GM18870 (cell line): Measurements from ENCODE around the gene HPCA.

ENCODE experiments used
- ATAC-seq: cut with Tn5 transposase; IDR thresholded peaks from one replicate; pipeline ENCODE4 v1.9.1; 2021; ENCODE audit warnings: moderate library complexity; ENCODE audit not compliant: unreplicated experiment

HPCA gene

GRCh38 chr1:32928285-32928684 lies 42.0 kb downstream of the HPCA start:
- ATAC-seq = no peak

GRCh38 chr1:32928715-32929114 lies 42.4 kb downstream of the HPCA start:
- ATAC-seq = no peak

DNA sequence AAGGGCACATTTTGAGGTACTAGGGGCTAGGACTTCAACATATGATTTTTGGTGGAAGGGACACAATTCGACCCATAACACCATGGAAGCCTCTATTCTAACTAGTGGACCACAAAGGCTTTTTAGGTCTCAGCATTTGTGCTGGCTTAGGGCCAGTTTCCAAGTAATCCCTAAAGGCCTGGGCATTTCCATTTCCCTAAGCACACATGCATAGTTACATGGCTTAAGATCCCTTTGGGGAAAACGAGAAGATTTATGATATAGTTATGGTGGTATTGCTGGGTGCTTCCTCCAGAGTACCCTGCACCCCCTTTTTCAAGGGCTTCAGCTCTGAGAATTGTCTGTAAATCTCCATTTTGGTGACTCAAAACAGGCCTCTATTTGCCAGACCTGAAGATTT lies 43.1 kb downstream of the HPCA start:
- no peak for ATAC-seq

DNA sequence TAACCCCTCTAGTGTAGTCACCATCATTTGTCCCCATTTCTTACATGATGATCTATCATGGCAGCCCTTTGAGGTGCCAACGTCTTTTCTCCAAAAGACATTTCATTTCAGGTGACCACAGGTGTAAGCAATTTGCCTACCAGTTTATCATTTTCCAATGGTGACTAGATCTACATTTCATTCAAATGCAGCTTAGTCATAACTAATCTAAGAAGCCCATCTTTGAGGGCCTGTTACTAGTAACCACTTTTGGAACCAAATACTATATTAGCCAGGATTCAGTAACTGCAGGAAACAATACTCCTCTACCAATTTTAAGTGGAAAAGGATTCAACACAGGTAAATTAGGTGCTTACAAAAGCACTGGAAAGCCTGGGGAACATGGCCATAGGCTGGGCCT lies 45.5 kb downstream of the HPCA start:
- ATAC-seq = no peak

DNA sequence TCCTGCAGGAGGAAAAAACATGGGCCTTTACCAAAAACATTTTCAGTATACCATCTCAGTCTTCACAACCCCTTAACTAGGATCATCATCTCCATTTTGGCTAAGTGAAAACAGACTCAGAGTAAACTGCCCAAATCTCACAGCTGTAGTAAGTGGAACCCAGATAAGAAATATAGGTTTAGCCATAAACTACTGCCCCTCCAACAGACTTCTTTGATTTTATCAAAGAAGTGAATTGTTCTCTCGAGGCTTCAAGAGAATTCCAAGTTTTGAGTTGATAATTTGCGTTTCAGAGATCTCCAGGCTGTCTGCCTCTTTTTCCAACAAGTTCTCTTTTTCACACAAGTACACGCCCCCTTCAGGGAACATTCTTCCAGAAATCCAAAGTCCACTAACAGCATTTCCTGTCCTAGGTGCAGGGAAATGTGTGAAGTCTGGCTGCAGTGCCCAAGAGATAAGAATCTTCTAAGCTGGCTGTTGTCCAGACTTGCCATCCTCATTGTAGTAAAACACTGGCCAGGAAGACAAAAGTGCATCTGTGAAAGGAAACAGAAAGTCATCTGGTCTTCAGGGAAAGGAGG lies 47.5 kb downstream of the HPCA start:
- no peak for ATAC-seq

- ATAC-seq = no peak
Measured at GRCh38 chr1:32934535-32934934, 48.2 kb downstream of the HPCA start.

- no peak for ATAC-seq
Measured at GRCh38 chr1:32937061-32937460, 50.8 kb downstream of the HPCA start.

GRCh38 chr1:32939655-32940371 lies 53.5 kb downstream of the HPCA start:
- no peak for ATAC-seq

DNA sequence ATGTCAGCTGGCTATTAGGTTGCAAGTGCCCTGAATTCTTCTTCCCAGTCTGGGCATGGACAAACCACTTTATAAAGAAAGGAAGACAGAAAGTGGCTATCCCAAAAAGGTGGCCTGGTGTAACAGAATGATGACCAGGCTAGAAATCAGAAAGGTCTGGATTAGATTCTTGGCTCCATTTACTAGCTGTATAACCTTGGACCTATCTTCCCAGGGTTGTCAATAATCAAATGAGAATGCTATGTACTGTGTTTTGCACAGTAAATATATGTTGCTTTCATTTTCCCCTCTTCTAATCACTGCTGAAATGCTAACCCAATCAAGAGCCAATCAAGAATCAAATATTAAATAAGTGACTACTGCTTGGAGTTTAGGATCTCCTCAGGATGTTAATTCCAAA lies 57.9 kb downstream of the HPCA start:
- ATAC-seq = no peak
